ENCODE measurements around the gene GNAL.

- TF ChIP-seq, protein P1, sequence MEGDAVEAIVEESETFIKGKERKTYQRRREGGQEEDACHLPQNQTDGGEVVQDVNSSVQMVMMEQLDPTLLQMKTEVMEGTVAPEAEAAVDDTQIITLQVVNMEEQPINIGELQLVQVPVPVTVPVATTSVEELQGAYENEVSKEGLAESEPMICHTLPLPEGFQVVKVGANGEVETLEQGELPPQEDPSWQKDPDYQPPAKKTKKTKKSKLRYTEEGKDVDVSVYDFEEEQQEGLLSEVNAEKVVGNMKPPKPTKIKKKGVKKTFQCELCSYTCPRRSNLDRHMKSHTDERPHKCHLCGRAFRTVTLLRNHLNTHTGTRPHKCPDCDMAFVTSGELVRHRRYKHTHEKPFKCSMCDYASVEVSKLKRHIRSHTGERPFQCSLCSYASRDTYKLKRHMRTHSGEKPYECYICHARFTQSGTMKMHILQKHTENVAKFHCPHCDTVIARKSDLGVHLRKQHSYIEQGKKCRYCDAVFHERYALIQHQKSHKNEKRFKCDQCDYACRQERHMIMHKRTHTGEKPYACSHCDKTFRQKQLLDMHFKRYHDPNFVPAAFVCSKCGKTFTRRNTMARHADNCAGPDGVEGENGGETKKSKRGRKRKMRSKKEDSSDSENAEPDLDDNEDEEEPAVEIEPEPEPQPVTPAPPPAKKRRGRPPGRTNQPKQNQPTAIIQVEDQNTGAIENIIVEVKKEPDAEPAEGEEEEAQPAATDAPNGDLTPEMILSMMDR (IDR thresholded peaks at IDR 0.05; ENCODE audit: low read depth, low read length, missing input control), result no peak
- TF ChIP-seq TAF1 (conservative IDR thresholded peaks at IDR 0.05), result no peak
- TF ChIP-seq JUND (IDR thresholded peaks at IDR 0.05), result no peak
- TF ChIP-seq, protein P2, sequence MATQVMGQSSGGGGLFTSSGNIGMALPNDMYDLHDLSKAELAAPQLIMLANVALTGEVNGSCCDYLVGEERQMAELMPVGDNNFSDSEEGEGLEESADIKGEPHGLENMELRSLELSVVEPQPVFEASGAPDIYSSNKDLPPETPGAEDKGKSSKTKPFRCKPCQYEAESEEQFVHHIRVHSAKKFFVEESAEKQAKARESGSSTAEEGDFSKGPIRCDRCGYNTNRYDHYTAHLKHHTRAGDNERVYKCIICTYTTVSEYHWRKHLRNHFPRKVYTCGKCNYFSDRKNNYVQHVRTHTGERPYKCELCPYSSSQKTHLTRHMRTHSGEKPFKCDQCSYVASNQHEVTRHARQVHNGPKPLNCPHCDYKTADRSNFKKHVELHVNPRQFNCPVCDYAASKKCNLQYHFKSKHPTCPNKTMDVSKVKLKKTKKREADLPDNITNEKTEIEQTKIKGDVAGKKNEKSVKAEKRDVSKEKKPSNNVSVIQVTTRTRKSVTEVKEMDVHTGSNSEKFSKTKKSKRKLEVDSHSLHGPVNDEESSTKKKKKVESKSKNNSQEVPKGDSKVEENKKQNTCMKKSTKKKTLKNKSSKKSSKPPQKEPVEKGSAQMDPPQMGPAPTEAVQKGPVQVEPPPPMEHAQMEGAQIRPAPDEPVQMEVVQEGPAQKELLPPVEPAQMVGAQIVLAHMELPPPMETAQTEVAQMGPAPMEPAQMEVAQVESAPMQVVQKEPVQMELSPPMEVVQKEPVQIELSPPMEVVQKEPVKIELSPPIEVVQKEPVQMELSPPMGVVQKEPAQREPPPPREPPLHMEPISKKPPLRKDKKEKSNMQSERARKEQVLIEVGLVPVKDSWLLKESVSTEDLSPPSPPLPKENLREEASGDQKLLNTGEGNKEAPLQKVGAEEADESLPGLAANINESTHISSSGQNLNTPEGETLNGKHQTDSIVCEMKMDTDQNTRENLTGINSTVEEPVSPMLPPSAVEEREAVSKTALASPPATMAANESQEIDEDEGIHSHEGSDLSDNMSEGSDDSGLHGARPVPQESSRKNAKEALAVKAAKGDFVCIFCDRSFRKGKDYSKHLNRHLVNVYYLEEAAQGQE (IDR thresholded peaks at IDR 0.05), result no peak
- no peak for TF ChIP-seq EGR1 (IDR thresholded peaks at IDR 0.05; ENCODE audit: low read depth in 2 of 2)
- TF ChIP-seq YY1 (IDR thresholded peaks at IDR 0.05), result no peak
- no peak for TF ChIP-seq SP1 (IDR thresholded peaks at IDR 0.05)
- no peak for TF ChIP-seq GABPA (IDR thresholded peaks at IDR 0.05 in 1 of 2, conservative IDR thresholded peaks at IDR 0.05 in 1 of 2)
Observed at GRCh38 chr18:11721720-11722119, 32.7 kb downstream of the GNAL start.

Data from liver (tissue), 3 donors.